ENCODE measurements around the gene ATF7IP2.

The ATF7IP2 gene

DNA sequence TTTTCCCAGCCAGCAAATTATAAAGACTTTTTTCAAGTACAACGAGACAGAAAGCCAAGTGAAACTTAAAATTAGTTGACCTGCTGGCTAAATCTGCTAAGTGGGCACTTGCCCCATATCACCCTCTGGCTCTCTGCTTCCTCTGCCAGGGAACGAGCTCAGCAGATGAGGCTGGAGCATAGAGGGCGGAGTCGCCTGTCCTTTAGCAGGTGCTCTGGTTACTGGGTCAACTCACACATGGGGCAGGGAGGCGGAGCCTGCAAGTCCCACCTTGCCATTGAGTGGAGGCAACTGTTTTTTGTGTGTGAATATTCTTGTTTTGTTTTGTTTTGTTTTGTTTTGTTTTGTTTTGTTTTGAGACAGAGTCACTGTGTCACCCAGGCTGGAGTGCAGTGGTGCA, 132.0 kb downstream of the ATF7IP2 start:
- Histone ChIP-seq H3K27me3 (ENCODE audit: insufficient read depth, low read length) (no peaks in the 10 kb centered on the region), H3K4me1 (ENCODE audit: insufficient read depth, low read length) (no peaks in the 10 kb centered on the region), H3K27ac (ENCODE audit: low read depth, low read length) (no peak overlapping the region), H3K9ac (ENCODE audit: low read depth, low read length) (no peak overlapping the region), H3K9me3 (ENCODE audit: insufficient read depth, low read depth, low read length) (no peaks in the 10 kb centered on the region), H3K4me3 (ENCODE audit: low read length) (no peak overlapping the region), H3K36me3 (ENCODE audit: insufficient read depth, low read length) (no peaks in the 10 kb centered on the region)
- WGBS = 91% methylated on average over 5 of the region's 5 CpGs

DNA sequence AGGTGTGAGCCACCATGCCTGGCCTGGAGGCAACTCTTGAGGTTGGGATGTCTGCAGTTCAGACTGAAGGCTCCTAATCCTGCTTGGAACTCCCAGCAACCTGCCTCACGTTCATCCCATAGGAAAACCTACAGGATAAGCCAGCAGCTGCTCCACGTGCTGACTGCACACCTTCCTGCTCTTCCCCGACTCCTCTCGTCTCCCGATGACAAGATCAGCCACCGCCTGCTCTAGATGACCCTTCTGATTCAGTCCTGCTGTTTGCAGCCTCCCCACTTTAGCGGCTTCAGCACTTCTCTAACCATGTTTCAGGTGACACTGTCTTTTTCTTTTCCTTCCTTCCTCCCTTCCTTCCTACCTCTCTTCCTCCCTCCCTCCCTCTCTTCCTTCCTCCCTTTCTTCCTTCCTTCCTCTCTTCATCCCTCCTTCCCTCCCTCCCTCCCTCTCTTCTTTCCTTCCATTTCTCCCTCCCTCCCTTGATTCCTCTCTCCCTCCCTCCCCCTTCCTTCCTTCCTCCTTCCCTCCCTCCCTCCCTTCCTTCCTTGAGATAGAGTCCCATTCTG, 132.7 kb downstream of the ATF7IP2 start:
- WGBS = 86% methylated on average over 7 of the region's 7 CpGs
- Histone ChIP-seq H3K27me3 (ENCODE audit: insufficient read depth, low read length) (no peaks in the 10 kb centered on the region), H3K27ac (ENCODE audit: low read depth, low read length) (no peak overlapping the region), H3K36me3 (ENCODE audit: insufficient read depth, low read length) (no peaks in the 10 kb centered on the region), H3K9me3 (ENCODE audit: insufficient read depth, low read depth, low read length) (no peaks in the 10 kb centered on the region), H3K4me3 (ENCODE audit: low read length) (no peak overlapping the region), H3K9ac (ENCODE audit: low read depth, low read length) (no peak overlapping the region), H3K4me1 (ENCODE audit: insufficient read depth, low read length) (no peaks in the 10 kb centered on the region)

DNA sequence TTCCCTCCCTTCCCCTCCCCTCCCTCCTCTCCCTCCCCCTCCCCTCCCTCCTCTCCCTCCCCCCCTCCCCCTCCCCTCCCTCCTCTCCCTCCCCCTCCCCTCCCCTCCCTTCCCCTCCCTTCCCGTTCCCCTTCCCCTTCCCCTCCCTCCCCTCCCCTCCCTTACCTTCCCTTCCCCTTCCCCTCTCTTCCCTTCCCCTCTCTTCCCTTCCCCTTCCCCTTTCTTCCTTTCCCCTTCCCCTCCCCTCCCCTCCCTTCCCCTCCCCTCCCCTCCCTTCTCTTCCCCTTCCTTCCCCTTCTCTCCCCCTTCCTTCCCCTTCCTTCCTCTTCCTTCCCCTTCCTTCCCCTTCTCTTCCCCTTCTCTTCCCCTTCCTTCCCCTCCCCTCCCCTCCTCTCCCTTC, 133.4 kb downstream of the ATF7IP2 start:
- no peaks in the 10 kb centered on the region for H3K36me3 ChIP-seq (ENCODE audit: insufficient read depth, low read length)
- no peaks in the 10 kb centered on the region for H3K27me3 ChIP-seq (ENCODE audit: insufficient read depth, low read length)
- H3K4me1 ChIP-seq (ENCODE audit: insufficient read depth, low read length) = no peaks in the 10 kb centered on the region
- H3K27ac ChIP-seq (ENCODE audit: low read depth, low read length) = no peak overlapping the region
- no peak overlapping the region for H3K9ac ChIP-seq (ENCODE audit: low read depth, low read length)
- no CpG with 5 or more reads among the region's 1 CpG for WGBS
- H3K9me3 ChIP-seq (ENCODE audit: insufficient read depth, low read depth, low read length) = no peaks in the 10 kb centered on the region
- no peak overlapping the region for H3K4me3 ChIP-seq (ENCODE audit: low read length)

DNA sequence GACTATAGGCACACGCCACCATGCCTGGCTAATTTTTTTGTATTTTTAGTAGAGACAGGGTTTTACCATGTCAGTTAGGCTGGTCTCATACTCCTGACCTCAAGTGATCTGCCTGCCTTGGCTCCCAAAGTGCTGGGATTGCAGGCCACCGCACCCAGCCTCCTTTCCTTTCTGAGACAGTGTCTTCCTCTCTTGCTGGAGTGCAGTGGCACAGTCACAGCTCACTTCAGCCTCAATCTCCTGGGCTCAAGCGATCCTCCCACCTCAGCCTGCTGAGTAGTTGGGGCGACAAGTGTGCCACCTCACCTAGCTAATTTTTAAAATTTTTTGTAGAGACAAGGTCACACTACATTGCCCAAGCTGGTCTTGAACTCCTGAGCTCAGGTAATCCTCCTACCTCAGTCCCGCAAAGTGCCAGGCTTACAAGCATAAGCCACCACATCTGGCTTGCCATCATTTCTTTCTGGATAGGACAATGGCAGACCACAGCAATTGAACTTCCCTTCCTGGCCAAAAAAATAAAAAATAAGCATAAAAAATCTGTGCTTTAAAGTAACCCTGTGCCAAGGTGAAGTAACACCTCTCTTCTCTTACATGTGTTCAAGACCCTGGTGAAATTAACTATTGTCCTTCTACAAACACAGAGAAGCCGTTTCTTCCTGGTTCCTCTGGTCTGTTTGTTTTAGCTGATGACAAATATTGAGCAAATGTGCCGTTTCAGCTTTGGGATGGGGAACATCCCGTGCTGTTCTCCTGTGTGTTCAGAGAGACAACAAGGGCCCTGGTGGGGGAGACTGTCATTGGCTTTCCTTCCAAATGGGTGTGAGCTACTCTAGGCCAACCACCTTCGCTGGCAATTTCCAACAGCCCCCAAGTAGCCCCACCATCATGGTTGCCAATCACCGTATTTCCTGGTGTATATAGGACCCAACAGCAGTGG, 134.3 kb downstream of the ATF7IP2 start:
- Histone ChIP-seq H3K9ac (ENCODE audit: low read depth, low read length) (no peak overlapping the region), H3K4me1 (ENCODE audit: insufficient read depth, low read length) (no peaks in the 10 kb centered on the region), H3K9me3 (ENCODE audit: insufficient read depth, low read depth, low read length) (no peaks in the 10 kb centered on the region), H3K27ac (ENCODE audit: low read depth, low read length) (no peak overlapping the region), H3K36me3 (ENCODE audit: insufficient read depth, low read length) (no peaks in the 10 kb centered on the region), H3K4me3 (ENCODE audit: low read length) (no peak overlapping the region), H3K27me3 (ENCODE audit: insufficient read depth, low read length) (no peaks in the 10 kb centered on the region)
- 86% methylated on average over 10 of the region's 10 CpGs for WGBS

DNA sequence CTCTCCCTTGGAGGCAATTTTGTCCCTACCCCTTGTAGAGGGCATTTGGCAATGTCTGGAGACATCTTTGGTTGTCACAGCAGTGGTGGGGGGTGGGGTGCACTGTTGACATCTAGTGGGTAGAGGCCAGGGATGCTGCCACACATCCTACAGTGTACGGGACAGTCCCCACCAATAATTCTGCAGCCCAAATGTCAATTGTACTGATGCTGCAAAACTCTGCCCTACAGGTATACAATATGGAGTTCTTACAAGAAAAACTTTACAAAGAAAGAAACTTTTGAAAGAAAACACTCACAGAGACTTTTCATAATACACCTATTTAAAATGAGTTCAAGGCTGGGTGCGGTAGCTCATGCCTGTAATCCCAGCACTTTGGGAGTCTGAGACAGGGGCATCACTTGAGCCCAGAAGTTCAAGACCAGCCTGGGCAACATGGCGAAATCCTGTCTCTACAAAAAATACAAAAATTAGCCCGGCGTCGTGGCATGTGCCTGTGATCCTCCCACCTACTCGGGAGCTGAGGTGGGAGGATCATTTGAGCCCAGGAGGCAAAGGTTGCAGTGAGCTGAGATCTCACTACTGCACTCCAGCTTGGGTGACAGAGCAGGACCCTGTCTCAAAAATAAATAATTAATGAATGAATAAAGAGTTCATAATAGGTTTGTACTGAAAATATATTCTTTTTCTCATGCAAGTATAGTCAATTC, 135.2 kb downstream of the ATF7IP2 start:
- no peaks in the 10 kb centered on the region for H3K27me3 ChIP-seq (ENCODE audit: insufficient read depth, low read length)
- no peaks in the 10 kb centered on the region for H3K36me3 ChIP-seq (ENCODE audit: insufficient read depth, low read length)
- no peak overlapping the region for H3K9ac ChIP-seq (ENCODE audit: low read depth, low read length)
- 85% methylated on average over 7 of the region's 7 CpGs for WGBS
- no peaks in the 10 kb centered on the region for H3K4me1 ChIP-seq (ENCODE audit: insufficient read depth, low read length)
- H3K27ac ChIP-seq (ENCODE audit: low read depth, low read length) = no peak overlapping the region
- H3K9me3 ChIP-seq (ENCODE audit: insufficient read depth, low read depth, low read length) = no peaks in the 10 kb centered on the region
- no peak overlapping the region for H3K4me3 ChIP-seq (ENCODE audit: low read length)

DNA sequence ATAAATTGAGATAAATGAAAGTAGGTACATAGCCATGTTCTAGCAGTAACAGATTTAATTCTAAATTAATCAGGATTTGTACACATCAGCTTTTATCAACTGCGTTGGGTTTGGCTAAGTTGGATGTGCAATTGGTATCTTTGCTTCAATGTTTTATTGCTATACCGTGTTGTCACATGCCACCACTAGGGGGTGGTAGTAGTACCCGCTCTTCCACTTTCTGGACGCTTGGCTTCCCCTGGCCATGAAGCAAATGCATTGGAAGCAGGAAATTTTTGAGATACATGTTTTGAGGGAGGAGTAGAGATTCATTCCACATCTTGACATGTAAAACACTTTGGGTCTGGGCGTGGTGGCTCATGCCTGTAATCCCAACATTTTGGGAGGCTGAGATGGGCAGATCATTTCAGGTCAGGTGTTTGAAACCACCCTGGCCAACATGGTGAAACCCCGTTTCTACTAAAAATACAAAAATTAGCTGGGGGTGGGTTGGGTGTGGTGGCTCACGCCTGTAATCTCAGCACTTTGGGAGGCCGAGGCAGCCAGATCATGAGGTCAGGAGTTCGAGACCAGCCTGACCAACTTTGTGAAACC, 135.9 kb downstream of the ATF7IP2 start:
- Histone ChIP-seq H3K27ac (ENCODE audit: low read depth, low read length) (no peak overlapping the region), H3K36me3 (ENCODE audit: insufficient read depth, low read length) (no peaks in the 10 kb centered on the region), H3K9ac (ENCODE audit: low read depth, low read length) (no peak overlapping the region), H3K4me3 (ENCODE audit: low read length) (no peak overlapping the region), H3K9me3 (ENCODE audit: insufficient read depth, low read depth, low read length) (no peaks in the 10 kb centered on the region), H3K4me1 (ENCODE audit: insufficient read depth, low read length) (no peaks in the 10 kb centered on the region), H3K27me3 (ENCODE audit: insufficient read depth, low read length) (no peaks in the 10 kb centered on the region)
- 42% methylated on average over 7 of the region's 9 CpGs for WGBS

DNA sequence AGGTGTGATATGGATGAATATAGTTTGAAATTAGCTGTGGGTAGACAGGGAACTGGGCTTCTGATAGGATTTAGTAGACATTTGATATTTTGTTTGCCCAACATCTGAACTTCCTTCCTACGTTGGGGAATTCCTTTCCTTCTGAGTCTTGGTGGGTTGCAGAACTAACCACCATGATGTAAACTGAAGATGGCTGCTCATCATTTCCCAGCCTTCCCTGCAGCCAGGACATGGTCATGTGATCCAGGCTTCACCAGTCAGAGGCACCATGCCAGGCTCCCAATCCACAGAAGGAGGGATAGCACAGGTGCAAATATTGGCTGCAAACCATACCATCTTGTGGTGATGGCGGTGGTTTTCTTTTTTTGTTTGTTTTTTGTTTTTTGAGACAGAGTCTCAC, 137.1 kb downstream of the ATF7IP2 start:
- no peaks in the 10 kb centered on the region for H3K9me3 ChIP-seq (ENCODE audit: insufficient read depth, low read depth, low read length)
- H3K9ac ChIP-seq (ENCODE audit: low read depth, low read length) = no peak overlapping the region
- no peaks in the 10 kb centered on the region for H3K4me1 ChIP-seq (ENCODE audit: insufficient read depth, low read length)
- H3K4me3 ChIP-seq (ENCODE audit: low read length) = no peak overlapping the region
- no peaks in the 10 kb centered on the region for H3K27me3 ChIP-seq (ENCODE audit: insufficient read depth, low read length)
- no peak overlapping the region for H3K27ac ChIP-seq (ENCODE audit: low read depth, low read length)
- 85% methylated on average over 2 of the region's 2 CpGs for WGBS
- H3K36me3 ChIP-seq (ENCODE audit: insufficient read depth, low read length) = no peaks in the 10 kb centered on the region

DNA sequence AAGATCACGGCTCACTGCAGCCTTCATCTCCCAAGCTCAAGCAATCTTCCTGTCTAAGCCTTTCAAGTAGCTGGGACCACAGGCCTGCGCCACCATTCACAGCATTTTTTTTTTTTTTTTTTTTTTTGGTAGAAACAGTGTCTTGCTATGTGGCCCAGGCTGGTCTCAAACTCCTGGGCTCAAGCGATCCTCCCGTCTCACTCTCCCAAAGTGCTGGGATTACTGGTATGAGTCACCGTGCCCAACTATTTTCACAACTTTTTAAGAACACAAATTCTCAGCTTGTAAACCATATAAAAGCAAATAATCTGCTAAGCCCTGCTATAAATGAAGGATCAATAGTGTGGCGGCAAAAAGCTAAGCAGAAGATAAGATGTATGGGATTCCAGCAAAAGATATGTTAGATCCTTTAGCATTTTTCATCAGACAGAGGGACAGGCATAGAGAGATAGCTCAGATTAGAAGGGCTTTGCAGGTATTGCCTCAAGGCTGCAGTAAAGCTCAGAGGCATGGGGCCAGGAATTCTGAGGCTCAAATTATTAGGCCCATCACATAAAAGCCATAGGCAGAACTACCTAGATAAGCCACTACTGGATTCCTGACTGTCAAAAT, 139.5 kb downstream of the ATF7IP2 start:
- Histone ChIP-seq H3K9me3 (ENCODE audit: insufficient read depth, low read depth, low read length) (no peaks in the 10 kb centered on the region), H3K4me1 (ENCODE audit: insufficient read depth, low read length) (no peaks in the 10 kb centered on the region), H3K36me3 (ENCODE audit: insufficient read depth, low read length) (no peaks in the 10 kb centered on the region), H3K9ac (ENCODE audit: low read depth, low read length) (no peak overlapping the region), H3K27ac (ENCODE audit: low read depth, low read length) (no peak overlapping the region), H3K4me3 (ENCODE audit: low read length) (no peak overlapping the region), H3K27me3 (ENCODE audit: insufficient read depth, low read length) (no peaks in the 10 kb centered on the region)
- 97% methylated on average over 5 of the region's 6 CpGs for WGBS

DNA sequence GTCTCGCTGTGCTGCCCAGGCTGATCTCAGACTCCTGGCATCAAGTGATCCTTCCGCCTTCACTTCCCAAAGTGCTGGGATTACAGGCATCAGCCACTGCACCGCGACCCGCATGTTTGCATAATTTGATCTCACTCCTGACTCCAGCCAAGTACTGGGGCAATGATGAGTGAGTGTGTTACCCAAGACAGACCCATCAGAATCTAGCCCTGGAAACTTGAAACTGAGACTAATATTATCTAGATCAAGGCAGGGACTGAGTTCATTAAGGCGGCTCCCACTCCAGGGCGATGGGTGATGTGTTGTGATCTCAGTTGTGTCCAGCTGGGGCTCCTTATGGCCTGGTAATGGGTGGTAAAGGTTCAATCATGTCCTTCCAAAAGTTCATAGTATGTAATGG, 141.1 kb downstream of the ATF7IP2 start:
- Histone ChIP-seq H3K36me3 (ENCODE audit: insufficient read depth, low read length) (no peaks in the 10 kb centered on the region), H3K27ac (ENCODE audit: low read depth, low read length) (no peak overlapping the region), H3K9me3 (ENCODE audit: insufficient read depth, low read depth, low read length) (no peaks in the 10 kb centered on the region), H3K9ac (ENCODE audit: low read depth, low read length) (no peak overlapping the region), H3K27me3 (ENCODE audit: insufficient read depth, low read length) (no peaks in the 10 kb centered on the region), H3K4me3 (ENCODE audit: low read length) (no peak overlapping the region), H3K4me1 (ENCODE audit: insufficient read depth, low read length) (no peaks in the 10 kb centered on the region)
- 96% methylated on average over 7 of the region's 7 CpGs for WGBS

DNA sequence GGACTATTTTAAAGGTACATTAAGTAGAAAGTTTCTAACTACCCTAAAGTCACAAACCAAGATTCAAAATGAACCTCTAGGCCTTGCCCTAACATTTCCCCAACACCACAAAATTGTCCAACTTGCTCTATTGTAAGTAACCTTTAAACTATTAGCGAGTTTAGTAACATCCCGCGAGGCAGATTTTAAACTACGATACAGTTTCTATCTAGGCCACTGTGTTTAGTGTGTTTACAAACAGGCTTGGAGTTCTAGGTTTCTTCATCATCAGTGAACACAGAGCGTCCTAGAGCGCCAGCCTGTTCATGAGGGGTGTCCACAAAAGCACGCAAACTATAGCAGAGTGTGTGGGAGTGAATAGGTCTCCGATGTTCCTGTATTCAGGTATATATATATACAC, 142.8 kb downstream of the ATF7IP2 start:
- Histone ChIP-seq H3K9me3 (ENCODE audit: insufficient read depth, low read depth, low read length) (no peaks in the 10 kb centered on the region), H3K4me3 (ENCODE audit: low read length) (no peak overlapping the region), H3K36me3 (ENCODE audit: insufficient read depth, low read length) (no peaks in the 10 kb centered on the region), H3K9ac (ENCODE audit: low read depth, low read length) (no peak overlapping the region), H3K27ac (ENCODE audit: low read depth, low read length) (no peak overlapping the region), H3K27me3 (ENCODE audit: insufficient read depth, low read length) (no peaks in the 10 kb centered on the region), H3K4me1 (ENCODE audit: insufficient read depth, low read length) (no peaks in the 10 kb centered on the region)
- 94% methylated on average over 6 of the region's 8 CpGs for WGBS
